ENCODE measurements around the gene ZNF367. TPM values are rescaled to one million over a fixed set of nuclear protein-coding genes. Genes with fewer than 3 reads are reported as not detected.

The ZNF367 gene
- total and polyA plus RNA-seq, 2 of the 4 experiments (the other 2 are of a cell fraction), result 1.1 to 2.7 TPM

DNA sequence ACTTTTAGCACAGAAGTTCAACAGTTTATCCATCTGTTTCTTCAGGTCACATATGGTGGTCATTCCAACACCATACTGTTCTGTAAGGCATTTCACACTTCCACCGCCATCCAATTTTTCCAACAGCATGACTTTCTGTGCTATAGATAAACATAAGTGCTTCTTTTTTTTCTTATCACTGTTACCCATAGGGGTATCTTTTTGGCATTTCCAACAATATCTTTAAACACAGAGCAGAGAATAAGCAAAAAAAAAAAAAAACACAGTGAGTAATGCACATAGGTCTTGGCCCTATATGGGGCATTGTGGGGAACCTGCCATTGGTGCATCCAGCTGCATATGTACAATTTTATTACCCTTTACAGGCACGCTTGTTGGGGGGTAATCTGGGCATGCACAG is 12.2 kb upstream of the ZNF367 start:
- no peak overlapping the region for H2AK9ac ChIP-seq (replicated peaks; ENCODE audit: low read depth, low read length, poor library complexity)
- H3K27me3 ChIP-seq (ENCODE audit: control insufficient read depth, insufficient read depth, low read length), result no peaks in the 10 kb centered on the region
- no peak overlapping the region for H3K4ac ChIP-seq (ENCODE audit: low read depth, low read length)
- DNase-seq (no peak), ATAC-seq (ENCODE audit: low read depth) (no peak)
- POLR2A ChIA-PET (ENCODE audit: unreplicated experiment), result no interaction called here
- CTCF ChIA-PET, result interaction anchor here (0.6 kb wide), 1 partner anchor 314 kb away, joined by 3 read pairs; no protein-coding TSS in a partner anchor
- dilution Hi-C loops (cut with HindIII; ENCODE audit: low sequenced_read_pairs, unreplicated experiment) (no loop called here), in situ Hi-C loops (cut with MboI; ENCODE audit: low sequenced_read_pairs) (no loop called here), intact Hi-C loops (cut with micrococcal nuclease) (no loop called here)
- no peak overlapping the region for H3K23ac ChIP-seq (ENCODE audit: low read depth, low read length)
- TF ChIP-seq POLR2A (IDR thresholded peaks at IDR 0.05; ENCODE audit: low read depth, low read length) (no peak), MAFK (IDR thresholded peaks at IDR 0.05; ENCODE audit: low read depth, low read length) (no peak), SMC3 (IDR thresholded peaks at IDR 0.05; ENCODE audit: low read depth, low read length) (no peak), RAD21 (IDR thresholded peaks at IDR 0.05; ENCODE audit: low read length) (no peak), BHLHE40 (IDR thresholded peaks at IDR 0.05; ENCODE audit: low read depth, low read length) (no peak), NFE2L2 (IDR thresholded peaks at IDR 0.05; ENCODE audit: low read depth, low read length) (no peak), MXI1 (IDR thresholded peaks at IDR 0.05; ENCODE audit: borderline replicate concordance, low read depth, low read length) (no peak), FOS (IDR thresholded peaks at IDR 0.05; ENCODE audit: low read depth, low read length) (no peak), CEBPB (IDR thresholded peaks at IDR 0.05; ENCODE audit: low read depth, low read length) (no peak), CHD1 (IDR thresholded peaks at IDR 0.05; ENCODE audit: low read depth, low read length) (no peak), MAZ (IDR thresholded peaks at IDR 0.05; ENCODE audit: borderline replicate concordance, low read depth, low read length) (no peak), RCOR1 (IDR thresholded peaks at IDR 0.05; ENCODE audit: insufficient replicate concordance, low read length) (no peak), RFX5 (IDR thresholded peaks at IDR 0.05; ENCODE audit: low read depth, low read length) (no peak)
- TF ChIP-seq, protein P1, sequence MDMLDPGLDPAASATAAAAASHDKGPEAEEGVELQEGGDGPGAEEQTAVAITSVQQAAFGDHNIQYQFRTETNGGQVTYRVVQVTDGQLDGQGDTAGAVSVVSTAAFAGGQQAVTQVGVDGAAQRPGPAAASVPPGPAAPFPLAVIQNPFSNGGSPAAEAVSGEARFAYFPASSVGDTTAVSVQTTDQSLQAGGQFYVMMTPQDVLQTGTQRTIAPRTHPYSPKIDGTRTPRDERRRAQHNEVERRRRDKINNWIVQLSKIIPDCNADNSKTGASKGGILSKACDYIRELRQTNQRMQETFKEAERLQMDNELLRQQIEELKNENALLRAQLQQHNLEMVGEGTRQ (IDR thresholded peaks at IDR 0.05; ENCODE audit: low read depth, low read length), result no peak
- TF ChIP-seq, protein P2, sequence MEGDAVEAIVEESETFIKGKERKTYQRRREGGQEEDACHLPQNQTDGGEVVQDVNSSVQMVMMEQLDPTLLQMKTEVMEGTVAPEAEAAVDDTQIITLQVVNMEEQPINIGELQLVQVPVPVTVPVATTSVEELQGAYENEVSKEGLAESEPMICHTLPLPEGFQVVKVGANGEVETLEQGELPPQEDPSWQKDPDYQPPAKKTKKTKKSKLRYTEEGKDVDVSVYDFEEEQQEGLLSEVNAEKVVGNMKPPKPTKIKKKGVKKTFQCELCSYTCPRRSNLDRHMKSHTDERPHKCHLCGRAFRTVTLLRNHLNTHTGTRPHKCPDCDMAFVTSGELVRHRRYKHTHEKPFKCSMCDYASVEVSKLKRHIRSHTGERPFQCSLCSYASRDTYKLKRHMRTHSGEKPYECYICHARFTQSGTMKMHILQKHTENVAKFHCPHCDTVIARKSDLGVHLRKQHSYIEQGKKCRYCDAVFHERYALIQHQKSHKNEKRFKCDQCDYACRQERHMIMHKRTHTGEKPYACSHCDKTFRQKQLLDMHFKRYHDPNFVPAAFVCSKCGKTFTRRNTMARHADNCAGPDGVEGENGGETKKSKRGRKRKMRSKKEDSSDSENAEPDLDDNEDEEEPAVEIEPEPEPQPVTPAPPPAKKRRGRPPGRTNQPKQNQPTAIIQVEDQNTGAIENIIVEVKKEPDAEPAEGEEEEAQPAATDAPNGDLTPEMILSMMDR (conservative IDR thresholded peaks at IDR 0.05; ENCODE audit: low read depth, low read length), result no peak
- TF ChIP-seq, protein P3, sequence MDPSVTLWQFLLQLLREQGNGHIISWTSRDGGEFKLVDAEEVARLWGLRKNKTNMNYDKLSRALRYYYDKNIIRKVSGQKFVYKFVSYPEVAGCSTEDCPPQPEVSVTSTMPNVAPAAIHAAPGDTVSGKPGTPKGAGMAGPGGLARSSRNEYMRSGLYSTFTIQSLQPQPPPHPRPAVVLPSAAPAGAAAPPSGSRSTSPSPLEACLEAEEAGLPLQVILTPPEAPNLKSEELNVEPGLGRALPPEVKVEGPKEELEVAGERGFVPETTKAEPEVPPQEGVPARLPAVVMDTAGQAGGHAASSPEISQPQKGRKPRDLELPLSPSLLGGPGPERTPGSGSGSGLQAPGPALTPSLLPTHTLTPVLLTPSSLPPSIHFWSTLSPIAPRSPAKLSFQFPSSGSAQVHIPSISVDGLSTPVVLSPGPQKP (IDR thresholded peaks at IDR 0.05; ENCODE audit: borderline replicate concordance, low read depth, low read length), result no peak
- no peaks in the 10 kb centered on the region for H3K36me3 ChIP-seq (ENCODE audit: control insufficient read depth, insufficient read depth, low read length)
- H3K4me2 ChIP-seq (ENCODE audit: low read depth, low read length), result no peak overlapping the region
- H4K5ac ChIP-seq (ENCODE audit: low read depth, low read length), result no peak overlapping the region
- no peak overlapping the region for H2BK20ac ChIP-seq (ENCODE audit: low read depth, low read length)
- H3K9me3 ChIP-seq (ENCODE audit: control insufficient read depth, insufficient read depth, low read length), result peaks cover 4% of the 10 kb centered on the region; the same call in 1 of the 2 replicates
- H3K9me1 ChIP-seq (ENCODE audit: insufficient read depth, low read length), result no peaks in the 10 kb centered on the region
- H3K4me1 ChIP-seq (ENCODE audit: control insufficient read depth, insufficient read depth, low read length), result no peaks in the 10 kb centered on the region
- H3K14ac ChIP-seq (replicated peaks; ENCODE audit: low read depth, low read length), result no peak overlapping the region
- H3K27ac ChIP-seq (ENCODE audit: insufficient read depth, low read length), result no peak overlapping the region
- H4K20me1 ChIP-seq (ENCODE audit: insufficient read depth, low read length), result no peaks in the 10 kb centered on the region
- H2AFZ ChIP-seq (replicated peaks; ENCODE audit: low read length, poor library complexity), result no peak overlapping the region
- no peak overlapping the region for H3K4me3 ChIP-seq (ENCODE audit: insufficient read depth, low read depth, low read length)
- no peak overlapping the region for H4K91ac ChIP-seq (ENCODE audit: insufficient read depth, low read depth, low read length)
- WGBS, 2 experiments (ENCODE audit: extremely low coverage in 2 of 2, insufficient read length in 1 of 2), result no CpG with 5 or more reads among the region's 2 CpGs
- no peak overlapping the region for H3K18ac ChIP-seq (ENCODE audit: low read depth, low read length)
- no TSS peak for BruUV-seq (replicated peaks)
- H3K56ac ChIP-seq (ENCODE audit: extremely low read depth, insufficient read depth, low read length), result no peak overlapping the region
- H2BK120ac ChIP-seq (ENCODE audit: low read depth, low read length), result no peak overlapping the region
- H3K79me1 ChIP-seq (ENCODE audit: low read depth in 1 of 2, low read length in 2 of 2), result no peaks in the 10 kb centered on the region
- no peak overlapping the region for H2BK5ac ChIP-seq (ENCODE audit: low read depth, low read length, poor library complexity, severe bottlenecking)
- H2AK5ac ChIP-seq (ENCODE audit: low read depth, low read length), result no peak overlapping the region
- H4K8ac ChIP-seq (ENCODE audit: low read depth in 2 of 2, low read length in 2 of 2), result no peak overlapping the region
- H3K9ac ChIP-seq (ENCODE audit: low read depth, low read length), result no peak overlapping the region
- H2BK15ac ChIP-seq (ENCODE audit: low read depth, low read length), result no peak overlapping the region

Data from IMR-90 (cell line).